SK-N-SH treated with all-trans-retinoic acid at 6 μM for 48 hours (cell line): ENCODE results near the gene CNTRL.

Experiments
- BACH2 ChIP-seq: fragments of 250-450 bp; sonication (Bioruptor Pico); IDR thresholded peaks from 2 replicates; pipeline ENCODE4 v1.9.0; 2021; ENCODE audit warnings: mild to moderate bottlenecking, borderline replicate concordance
- RARB ChIP-seq: fragments of 250-450 bp; sonication (Bioruptor Pico); IDR thresholded peaks from 2 replicates; pipeline ENCODE4 v1.8.0; 2021; ENCODE audit warnings: mild to moderate bottlenecking, moderate library complexity
- TOX ChIP-seq: fragments of 250-450 bp; sonication (Bioruptor Pico); IDR thresholded peaks from 2 replicates; pipeline ENCODE4 v1.8.0; 2021; ENCODE audit warnings: mild to moderate bottlenecking, moderate library complexity, borderline replicate concordance
- ZFP3 ChIP-seq: fragments of 250-450 bp; sonication (Bioruptor Pico); IDR thresholded peaks from 2 replicates; pipeline ENCODE4 v1.5.0; 2020; ENCODE audit warnings: mild to moderate bottlenecking, moderate library complexity
- ZNF70 ChIP-seq: fragments of 450-650 bp; formaldehyde crosslinking; IDR thresholded peaks from 2 replicates; pipeline ENCODE4 v1.5.0; 2020; ENCODE audit warnings: mild to moderate bottlenecking, moderate library complexity
- TF ChIP-seq, protein P1 (sequence below): fragments of 250-450 bp; sonication (Bioruptor Pico); IDR thresholded peaks from 2 replicates; pipeline ENCODE4 v1.8.0; 2020; ENCODE audit warnings: mild to moderate bottlenecking, moderate library complexity, borderline replicate concordance
- TF ChIP-seq, protein P2 (sequence below): fragments of 250-450 bp; sonication (Bioruptor Pico); IDR thresholded peaks from 2 replicates; pipeline ENCODE4 v1.5.1; 2020; ENCODE audit warnings: low read depth, mild to moderate bottlenecking, moderate library complexity

DNA sequence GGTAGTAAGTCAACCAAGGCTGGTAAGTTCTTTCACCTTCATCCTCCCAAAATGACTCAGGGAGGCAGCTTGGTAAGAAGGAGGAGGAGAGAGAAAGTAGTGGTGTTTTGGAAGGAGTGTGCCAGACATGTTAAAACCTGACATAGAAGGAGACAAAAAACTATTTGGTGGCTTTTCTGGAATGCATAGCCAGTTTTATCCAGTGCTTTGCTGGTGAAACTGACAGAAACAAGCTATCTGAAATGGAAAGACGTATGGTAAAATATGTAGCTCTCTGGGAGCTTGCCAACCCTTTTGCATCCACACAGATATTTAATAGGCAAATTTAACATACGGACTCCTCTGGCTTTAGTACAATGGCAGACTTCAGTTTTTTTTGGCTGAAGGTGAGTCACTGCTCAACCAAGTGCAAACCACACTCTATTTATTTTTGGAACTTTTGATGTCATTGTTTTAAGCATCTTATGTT is 81.5 kb downstream of the CNTRL start:
- TF ChIP-seq, protein P1, sequence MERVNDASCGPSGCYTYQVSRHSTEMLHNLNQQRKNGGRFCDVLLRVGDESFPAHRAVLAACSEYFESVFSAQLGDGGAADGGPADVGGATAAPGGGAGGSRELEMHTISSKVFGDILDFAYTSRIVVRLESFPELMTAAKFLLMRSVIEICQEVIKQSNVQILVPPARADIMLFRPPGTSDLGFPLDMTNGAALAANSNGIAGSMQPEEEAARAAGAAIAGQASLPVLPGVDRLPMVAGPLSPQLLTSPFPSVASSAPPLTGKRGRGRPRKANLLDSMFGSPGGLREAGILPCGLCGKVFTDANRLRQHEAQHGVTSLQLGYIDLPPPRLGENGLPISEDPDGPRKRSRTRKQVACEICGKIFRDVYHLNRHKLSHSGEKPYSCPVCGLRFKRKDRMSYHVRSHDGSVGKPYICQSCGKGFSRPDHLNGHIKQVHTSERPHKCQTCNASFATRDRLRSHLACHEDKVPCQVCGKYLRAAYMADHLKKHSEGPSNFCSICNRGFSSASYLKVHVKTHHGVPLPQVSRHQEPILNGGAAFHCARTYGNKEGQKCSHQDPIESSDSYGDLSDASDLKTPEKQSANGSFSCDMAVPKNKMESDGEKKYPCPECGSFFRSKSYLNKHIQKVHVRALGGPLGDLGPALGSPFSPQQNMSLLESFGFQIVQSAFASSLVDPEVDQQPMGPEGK (CRISPR knock-in tag): no peak
- TF ChIP-seq, protein P2, sequence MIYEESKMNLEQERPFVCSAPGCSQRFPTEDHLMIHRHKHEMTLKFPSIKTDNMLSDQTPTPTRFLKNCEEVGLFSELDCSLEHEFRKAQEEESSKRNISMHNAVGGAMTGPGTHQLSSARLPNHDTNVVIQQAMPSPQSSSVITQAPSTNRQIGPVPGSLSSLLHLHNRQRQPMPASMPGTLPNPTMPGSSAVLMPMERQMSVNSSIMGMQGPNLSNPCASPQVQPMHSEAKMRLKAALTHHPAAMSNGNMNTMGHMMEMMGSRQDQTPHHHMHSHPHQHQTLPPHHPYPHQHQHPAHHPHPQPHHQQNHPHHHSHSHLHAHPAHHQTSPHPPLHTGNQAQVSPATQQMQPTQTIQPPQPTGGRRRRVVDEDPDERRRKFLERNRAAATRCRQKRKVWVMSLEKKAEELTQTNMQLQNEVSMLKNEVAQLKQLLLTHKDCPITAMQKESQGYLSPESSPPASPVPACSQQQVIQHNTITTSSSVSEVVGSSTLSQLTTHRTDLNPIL: no peak
- TF ChIP-seq RARB (CRISPR knock-in tag): no peak
- no peak for TF ChIP-seq BACH2 (CRISPR knock-in tag)
- TF ChIP-seq ZNF70: no peak
- no peak for TF ChIP-seq ZFP3 (CRISPR knock-in tag)
- no peak for TF ChIP-seq TOX (CRISPR knock-in tag)
